DND-41 (cell line): Measurements from ENCODE around the gene MCTP1.

Experiments used
- ATAC-seq: fragments of 200-7000 bp; cut with Tn5 transposase; 3 replicates; pipeline ENCODE4 v1.9.1; 2021; ENCODE audit warnings: low read depth; ENCODE audit not compliant: insufficient read depth
- DNase-seq: peaks from one replicate; pipeline ENCODE4 v3.0.0-alpha.2; 2020
- H2AFZ ChIP-seq: 2 replicates; pipeline ENCODE4 v1.6.0; 2012; ENCODE audit warnings: low read depth, low read length
- H3K27ac ChIP-seq: 2 replicates; pipeline ENCODE4 v1.5.1; 2012; ENCODE audit warnings: low read length, inconsistent platforms
- H3K27me3 ChIP-seq: fragments of 200-600 bp; sonication (generic); 2 replicates; pipeline ENCODE4 v1.6.0; 2012; ENCODE audit warnings: low read length, mild to moderate bottlenecking, inconsistent platforms; ENCODE audit not compliant: insufficient read depth, poor library complexity
- H3K36me3 ChIP-seq: 2 replicates; pipeline ENCODE4 v1.5.1; 2012; ENCODE audit warnings: low read length, inconsistent platforms; ENCODE audit not compliant: insufficient read depth
- H3K4me1 ChIP-seq: 2 replicates; pipeline ENCODE4 v1.5.1; 2012; ENCODE audit warnings: mild to moderate bottlenecking, low read length; ENCODE audit not compliant: insufficient read depth
- H3K4me2 ChIP-seq: 2 replicates; pipeline ENCODE4 v1.6.0; 2012; ENCODE audit warnings: mild to moderate bottlenecking, moderate library complexity, low read length, inconsistent platforms; ENCODE audit not compliant: insufficient read depth
- H3K4me3 ChIP-seq, 2 experiments: fragments of 200-600 bp in 1 of 2; shearing (Covaris generic) in 1 of 2; 2 replicates each; pipeline ENCODE4 v1.5.1; 2012 to 2016; ENCODE audit warnings: inconsistent platforms in 2 of 2, low read length in 2 of 2, mild to moderate bottlenecking in 2 of 2, low read depth in 1 of 2, moderate library complexity in 1 of 2
- H3K79me2 ChIP-seq: 2 replicates; pipeline ENCODE4 v1.6.0; 2012; ENCODE audit warnings: low read length, inconsistent platforms; ENCODE audit not compliant: insufficient read depth
- H3K9ac ChIP-seq: 2 replicates; pipeline ENCODE4 v1.6.0; 2012; ENCODE audit warnings: low read depth, mild to moderate bottlenecking, inconsistent platforms, low read length, moderate library complexity
- H3K9me3 ChIP-seq: 2 replicates; pipeline ENCODE4 v1.5.1; 2012; ENCODE audit warnings: low read length, moderate library complexity, mild to moderate bottlenecking, inconsistent platforms; ENCODE audit not compliant: insufficient read depth, severe bottlenecking
- H4K20me1 ChIP-seq: 2 replicates; pipeline ENCODE4 v1.6.0; 2012; ENCODE audit warnings: low read length; ENCODE audit not compliant: insufficient read depth
- CTCF ChIP-seq: IDR thresholded peaks from 2 replicates; pipeline ENCODE4 v1.5.1; 2012; ENCODE audit warnings: borderline replicate concordance, low read length, moderate library complexity, mild to moderate bottlenecking; ENCODE audit not compliant: poor library complexity, severe bottlenecking; ENCODE audit errors: extremely low read depth
- EZH2 ChIP-seq: IDR thresholded peaks from 3 replicates; pipeline ENCODE4 v1.6.1; 2012; ENCODE audit warnings: borderline replicate concordance, low read depth, mild to moderate bottlenecking, moderate library complexity, low read length, inconsistent platforms; ENCODE audit not compliant: severe bottlenecking

MCTP1 gene

GRCh38 chr5:95081982-95082381 is 202.9 kb downstream of the MCTP1 start:
- Histone ChIP-seq H3K27ac (peak overlapping the region; percentile 94), H3K4me1 (peaks cover 35% of the 10 kb centered on the region), H3K36me3 (no peaks in the 10 kb centered on the region), H3K4me2 (peak overlapping the region; percentile 61), H3K79me2 (peaks cover 32% of the 10 kb centered on the region), H3K4me3 (peak overlapping the region; percentile 50 to 68; a peak in 3 of 4 replicates), H2AFZ (peak overlapping the region; percentile 81), H3K9me3 (no peaks in the 10 kb centered on the region), H3K9ac (peak overlapping the region; percentile 69), H3K27me3 (no peaks in the 10 kb centered on the region), H4K20me1 (no peaks in the 10 kb centered on the region)
- no peak for TF ChIP-seq EZH2
- no peak for TF ChIP-seq CTCF
- peak; percentile 34 for ATAC-seq
- no peak for DNase-seq

DNA sequence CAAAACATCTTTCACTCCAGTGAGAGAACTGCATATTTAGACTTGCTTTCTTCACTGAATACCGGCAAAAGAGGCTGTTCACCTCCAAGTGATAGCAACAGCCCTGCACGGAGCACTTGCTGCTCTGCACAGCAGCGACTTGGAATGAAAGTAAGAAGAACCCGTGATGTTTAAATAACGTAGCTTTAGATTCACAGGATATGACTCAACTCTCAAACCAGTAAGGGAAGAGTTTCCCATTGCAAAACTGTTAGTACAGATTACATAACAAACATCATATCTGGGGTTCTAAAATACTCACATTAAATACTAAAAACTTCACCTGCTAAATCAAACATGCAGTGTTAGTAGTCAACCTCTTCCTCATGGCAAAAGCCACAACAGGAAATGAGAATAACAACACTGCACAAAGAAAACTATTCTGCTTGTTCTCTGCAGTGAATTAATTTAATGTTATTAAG is 203.4 kb downstream of the MCTP1 start:
- Histone ChIP-seq H3K36me3 (no peaks in the 10 kb centered on the region), H3K27me3 (no peaks in the 10 kb centered on the region), H3K4me2 (peak overlapping the region; percentile 61), H3K4me1 (peaks cover 32% of the 10 kb centered on the region), H3K9ac (peak overlapping the region; percentile 69), H2AFZ (peak overlapping the region; percentile 81), H3K79me2 (peaks cover 32% of the 10 kb centered on the region), H3K4me3 (peak overlapping the region; percentile 50 to 68), H3K27ac (peak overlapping the region; percentile 94), H4K20me1 (no peaks in the 10 kb centered on the region), H3K9me3 (no peaks in the 10 kb centered on the region)
- TF ChIP-seq CTCF = no peak
- TF ChIP-seq EZH2 = no peak
- ATAC-seq (peak; percentile 94), DNase-seq (peak; percentile 78)

GRCh38 chr5:95080441-95080840 is 204.5 kb downstream of the MCTP1 start:
- H3K9ac ChIP-seq = peak overlapping the region; percentile 69
- no peaks in the 10 kb centered on the region for H3K36me3 ChIP-seq
- ATAC-seq (no peak), DNase-seq (no peak)
- H3K27me3 ChIP-seq = no peaks in the 10 kb centered on the region
- peak overlapping the region; percentile 50 to 68 for H3K4me3 ChIP-seq
- no peaks in the 10 kb centered on the region for H4K20me1 ChIP-seq
- no peak for TF ChIP-seq CTCF
- no peak for TF ChIP-seq EZH2
- H3K4me1 ChIP-seq = peaks cover 32% of the 10 kb centered on the region
- peaks cover 32% of the 10 kb centered on the region for H3K79me2 ChIP-seq
- H3K9me3 ChIP-seq = no peaks in the 10 kb centered on the region
- H2AFZ ChIP-seq = peak overlapping the region; percentile 40
- peak overlapping the region; percentile 94 for H3K27ac ChIP-seq
- H3K4me2 ChIP-seq = peak overlapping the region; percentile 61
